ENCODE results near the gene CCDC74B.
"Not testable (repeated sequence)": the region's sequence is repeated elsewhere in the genome, so short reads cannot be mapped to it uniquely, and the experiment has no call there.

DNA sequence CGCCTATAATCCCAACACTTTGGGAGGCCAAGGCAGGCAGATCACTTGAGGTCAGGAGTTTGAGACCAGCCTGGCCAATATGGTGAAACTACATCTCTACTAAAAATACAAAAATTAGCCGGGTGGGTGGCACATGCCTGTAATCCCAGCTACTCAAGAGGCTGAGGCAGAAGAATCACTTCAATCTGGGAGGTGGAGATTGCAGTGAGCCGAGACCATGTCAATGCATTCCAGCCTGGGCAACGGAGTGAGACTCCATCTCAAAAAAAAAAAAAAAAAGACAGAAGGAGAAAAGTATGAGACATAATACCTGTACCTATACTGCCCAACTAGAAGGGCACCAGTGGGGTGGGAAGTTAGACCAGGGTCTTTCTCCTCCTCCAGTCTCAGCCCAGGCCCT lies 14.5 kb upstream of the CCDC74B start:
- TF ChIP-seq, protein P1, sequence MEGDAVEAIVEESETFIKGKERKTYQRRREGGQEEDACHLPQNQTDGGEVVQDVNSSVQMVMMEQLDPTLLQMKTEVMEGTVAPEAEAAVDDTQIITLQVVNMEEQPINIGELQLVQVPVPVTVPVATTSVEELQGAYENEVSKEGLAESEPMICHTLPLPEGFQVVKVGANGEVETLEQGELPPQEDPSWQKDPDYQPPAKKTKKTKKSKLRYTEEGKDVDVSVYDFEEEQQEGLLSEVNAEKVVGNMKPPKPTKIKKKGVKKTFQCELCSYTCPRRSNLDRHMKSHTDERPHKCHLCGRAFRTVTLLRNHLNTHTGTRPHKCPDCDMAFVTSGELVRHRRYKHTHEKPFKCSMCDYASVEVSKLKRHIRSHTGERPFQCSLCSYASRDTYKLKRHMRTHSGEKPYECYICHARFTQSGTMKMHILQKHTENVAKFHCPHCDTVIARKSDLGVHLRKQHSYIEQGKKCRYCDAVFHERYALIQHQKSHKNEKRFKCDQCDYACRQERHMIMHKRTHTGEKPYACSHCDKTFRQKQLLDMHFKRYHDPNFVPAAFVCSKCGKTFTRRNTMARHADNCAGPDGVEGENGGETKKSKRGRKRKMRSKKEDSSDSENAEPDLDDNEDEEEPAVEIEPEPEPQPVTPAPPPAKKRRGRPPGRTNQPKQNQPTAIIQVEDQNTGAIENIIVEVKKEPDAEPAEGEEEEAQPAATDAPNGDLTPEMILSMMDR (IDR thresholded peaks at IDR 0.05): not testable (repeated sequence)
- not testable (repeated sequence) for TF ChIP-seq EP300, POLR2A (IDR thresholded peaks at IDR 0.05)

Data from suprapubic skin (tissue), 3 donors.